Skeletal muscle satellite cell (primary cell): ENCODE results near the gene FHL1.

Experiments
- H3K27me3 ChIP-seq: 2 replicates; pipeline ENCODE4 v1.7.0; 2013; ENCODE audit warnings: low read length; ENCODE audit not compliant: control insufficient read depth, insufficient read depth
- H3K36me3 ChIP-seq: 2 replicates; pipeline ENCODE4 v1.7.0; 2013; ENCODE audit warnings: mild to moderate bottlenecking, control low read depth, low read length; ENCODE audit not compliant: insufficient read depth
- H3K4me1 ChIP-seq: 2 replicates; pipeline ENCODE4 v1.7.0; 2013; ENCODE audit warnings: low read length; ENCODE audit not compliant: control insufficient read depth, insufficient read depth
- H3K4me2 ChIP-seq: 2 replicates; pipeline ENCODE4 v1.7.0; 2013; ENCODE audit warnings: mild to moderate bottlenecking, low read length
- H3K4me3 ChIP-seq: 2 replicates; pipeline ENCODE4 v1.7.0; 2013; ENCODE audit warnings: low read length
- H3K9ac ChIP-seq: 2 replicates; pipeline ENCODE4 v1.7.0; 2013; ENCODE audit warnings: mild to moderate bottlenecking, low read depth, low read length, moderate library complexity
- H3K9me3 ChIP-seq: replicated peaks from 2 replicates; pipeline ENCODE4 v1.7.0; 2013; ENCODE audit warnings: mild to moderate bottlenecking, control low read depth, low read length

FHL1 gene

GRCh38 chrX:136168929-136169735 is 21.8 kb downstream of the FHL1 start:
- Histone ChIP-seq H3K9me3 (no peaks in the 10 kb centered on the region), H3K4me1 (peaks cover 26% of the 10 kb centered on the region), H3K4me3 (no peak overlapping the region), H3K27me3 (no peaks in the 10 kb centered on the region), H3K4me2 (peak overlapping the region; percentile 72), H3K36me3 (no peaks in the 10 kb centered on the region), H3K9ac (peak overlapping the region; percentile 72)

GRCh38 chrX:136170139-136170800 is 22.9 kb downstream of the FHL1 start:
- Histone ChIP-seq H3K4me3 (peak overlapping the region; percentile 16), H3K27me3 (no peaks in the 10 kb centered on the region), H3K9ac (peak overlapping the region; percentile 72)

GRCh38 chrX:136171420-136171819 is 24.1 kb downstream of the FHL1 start:
- Histone ChIP-seq H3K9ac (no peak overlapping the region), H3K4me2 (no peak overlapping the region), H3K36me3 (no peaks in the 10 kb centered on the region), H3K4me1 (peaks cover 41% of the 10 kb centered on the region), H3K4me3 (no peak overlapping the region), H3K9me3 (no peaks in the 10 kb centered on the region), H3K27me3 (no peaks in the 10 kb centered on the region)

More at GRCh38 chrX:136170139-136170800, 22.9 kb downstream of the FHL1 start:
- Histone ChIP-seq H3K4me2 (peak overlapping the region; percentile 72), H3K4me1 (peaks cover 31% of the 10 kb centered on the region), H3K36me3 (no peaks in the 10 kb centered on the region), H3K9me3 (no peaks in the 10 kb centered on the region)

GRCh38 chrX:136176399-136176825 is 29.1 kb downstream of the FHL1 start:
- Histone ChIP-seq H3K4me2 (peak overlapping the region; percentile 67), H3K4me3 (peak overlapping the region; percentile 27), H3K36me3 (no peaks in the 10 kb centered on the region), H3K9me3 (no peaks in the 10 kb centered on the region), H3K4me1 (peaks cover 26% of the 10 kb centered on the region), H3K9ac (peak overlapping the region; percentile 72), H3K27me3 (no peaks in the 10 kb centered on the region)

GRCh38 chrX:136179133-136179532 is 31.8 kb downstream of the FHL1 start:
- Histone ChIP-seq H3K4me3 (no peak overlapping the region), H3K9ac (no peak overlapping the region), H3K27me3 (no peaks in the 10 kb centered on the region), H3K4me2 (no peak overlapping the region), H3K4me1 (peaks cover 32% of the 10 kb centered on the region), H3K36me3 (no peaks in the 10 kb centered on the region), H3K9me3 (no peaks in the 10 kb centered on the region)

- Histone ChIP-seq H3K27me3 (no peaks in the 10 kb centered on the region), H3K4me2 (no peak overlapping the region), H3K9me3 (no peaks in the 10 kb centered on the region), H3K9ac (no peak overlapping the region), H3K4me3 (no peak overlapping the region), H3K4me1 (peaks cover 26% of the 10 kb centered on the region), H3K36me3 (no peaks in the 10 kb centered on the region)
Measured at GRCh38 chrX:136182414-136182813, 35.1 kb downstream of the FHL1 start.

- no peak overlapping the region for H3K9ac ChIP-seq
- H3K27me3 ChIP-seq = no peaks in the 10 kb centered on the region
- H3K4me1 ChIP-seq = peaks cover 25% of the 10 kb centered on the region
- H3K4me3 ChIP-seq = no peak overlapping the region
- no peaks in the 10 kb centered on the region for H3K36me3 ChIP-seq
- H3K9me3 ChIP-seq = no peaks in the 10 kb centered on the region
- H3K4me2 ChIP-seq = no peak overlapping the region
Measured at GRCh38 chrX:136183172-136183571, 35.8 kb downstream of the FHL1 start.

- Histone ChIP-seq H3K9ac (peak overlapping the region; percentile 57), H3K4me3 (no peak overlapping the region), H3K9me3 (no peaks in the 10 kb centered on the region), H3K4me1 (peaks cover 25% of the 10 kb centered on the region), H3K27me3 (no peaks in the 10 kb centered on the region), H3K36me3 (no peaks in the 10 kb centered on the region), H3K4me2 (peak overlapping the region; percentile 47)
Measured at GRCh38 chrX:136183917-136184316, 36.6 kb downstream of the FHL1 start.

- Histone ChIP-seq H3K4me3 (no peak overlapping the region), H3K27me3 (no peaks in the 10 kb centered on the region), H3K4me2 (peak overlapping the region; percentile 58), H3K9ac (peak overlapping the region; percentile 38), H3K36me3 (no peaks in the 10 kb centered on the region), H3K4me1 (peaks cover 25% of the 10 kb centered on the region), H3K9me3 (no peaks in the 10 kb centered on the region)
Measured at GRCh38 chrX:136185401-136186022, 38.2 kb downstream of the FHL1 start.

- no peaks in the 10 kb centered on the region for H3K9me3 ChIP-seq
- H3K4me3 ChIP-seq = no peak overlapping the region
- no peaks in the 10 kb centered on the region for H3K27me3 ChIP-seq
- no peaks in the 10 kb centered on the region for H3K36me3 ChIP-seq
- no peak overlapping the region for H3K9ac ChIP-seq
- H3K4me1 ChIP-seq = peaks cover 27% of the 10 kb centered on the region
- H3K4me2 ChIP-seq = peak overlapping the region; percentile 58
Measured at GRCh38 chrX:136186023-136186413, 38.7 kb downstream of the FHL1 start.

- H3K4me1 ChIP-seq = peaks cover 41% of the 10 kb centered on the region
- H3K9me3 ChIP-seq = no peaks in the 10 kb centered on the region
- H3K36me3 ChIP-seq = no peaks in the 10 kb centered on the region
- H3K4me3 ChIP-seq = no peak overlapping the region
- no peak overlapping the region for H3K4me2 ChIP-seq
- no peak overlapping the region for H3K9ac ChIP-seq
- no peaks in the 10 kb centered on the region for H3K27me3 ChIP-seq
Measured at GRCh38 chrX:136189222-136189621, 41.9 kb downstream of the FHL1 start.
